ENCODE measurements around the gene MED7.
"Not testable (repeated sequence)": the region's sequence is repeated elsewhere in the genome, so short reads cannot be mapped to it uniquely, and the experiment has no call there.

GRCh38 chr5:157185122-157185521 lies 42.5 kb upstream of the MED7 start:
- not testable (repeated sequence) for TF ChIP-seq CTCF (IDR thresholded peaks at IDR 0.05); E2F1 (CRISPR knock-in tag; IDR thresholded peaks at IDR 0.05); TP53 (CRISPR knock-in tag; IDR thresholded peaks at IDR 0.05); SP1 (CRISPR knock-in tag; conservative IDR thresholded peaks at IDR 0.05); ATF2 (CRISPR knock-in tag; IDR thresholded peaks at IDR 0.05; ENCODE audit: borderline replicate concordance, low read depth); NR3C1 (CRISPR knock-in tag; conservative IDR thresholded peaks at IDR 0.05; ENCODE audit: low read depth)

Data from WTC11 (cell line).